Cardiac fibroblast (primary cell): ENCODE data around the gene MBD3L2B.

ENCODE experiments used
- DNase-seq, 2 donors: peaks; one replicate each; pipeline versions ENCODE4 v3.0.0 to v3.0.0-alpha.2; 2010; ENCODE audit warnings: low read depth in 2 of 2
- H3K4me3 ChIP-seq, 2 donors: replicated peaks in 1 of 2; 1 replicate in 1 of 2; 2 replicates in 1 of 2; pipeline ENCODE4 v1.5.1; 2011; ENCODE audit warnings: low read depth in 2 of 2, low read length in 2 of 2, mild to moderate bottlenecking in 2 of 2, moderate library complexity in 1 of 2
- TF ChIP-seq, protein P1 (sequence below): IDR thresholded peaks from one replicate; pipeline ENCODE4 v1.5.1; 2011; ENCODE audit warnings: low read depth, mild to moderate bottlenecking, low read length, inconsistent platforms

The MBD3L2B gene

DNA sequence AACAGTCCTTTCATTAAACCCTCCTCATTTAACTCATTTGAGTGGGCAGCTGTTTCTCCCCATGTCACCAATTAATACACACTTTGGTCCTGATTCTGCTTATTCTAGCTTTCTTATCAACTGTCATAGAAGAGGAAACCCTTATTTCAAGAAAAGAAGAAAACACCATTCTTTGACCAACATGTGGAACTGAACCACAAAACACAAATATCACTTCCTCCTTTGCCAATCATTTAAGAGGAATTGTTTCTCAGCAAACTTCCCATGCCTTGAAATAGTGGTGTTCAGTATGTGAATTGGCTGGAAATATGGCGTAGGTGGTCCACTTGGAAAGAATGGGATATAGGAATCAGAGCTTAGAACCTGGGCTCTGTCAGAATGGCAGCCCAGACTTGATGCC lies 20.4 kb downstream of the MBD3L2B start:
- TF ChIP-seq, protein P1, sequence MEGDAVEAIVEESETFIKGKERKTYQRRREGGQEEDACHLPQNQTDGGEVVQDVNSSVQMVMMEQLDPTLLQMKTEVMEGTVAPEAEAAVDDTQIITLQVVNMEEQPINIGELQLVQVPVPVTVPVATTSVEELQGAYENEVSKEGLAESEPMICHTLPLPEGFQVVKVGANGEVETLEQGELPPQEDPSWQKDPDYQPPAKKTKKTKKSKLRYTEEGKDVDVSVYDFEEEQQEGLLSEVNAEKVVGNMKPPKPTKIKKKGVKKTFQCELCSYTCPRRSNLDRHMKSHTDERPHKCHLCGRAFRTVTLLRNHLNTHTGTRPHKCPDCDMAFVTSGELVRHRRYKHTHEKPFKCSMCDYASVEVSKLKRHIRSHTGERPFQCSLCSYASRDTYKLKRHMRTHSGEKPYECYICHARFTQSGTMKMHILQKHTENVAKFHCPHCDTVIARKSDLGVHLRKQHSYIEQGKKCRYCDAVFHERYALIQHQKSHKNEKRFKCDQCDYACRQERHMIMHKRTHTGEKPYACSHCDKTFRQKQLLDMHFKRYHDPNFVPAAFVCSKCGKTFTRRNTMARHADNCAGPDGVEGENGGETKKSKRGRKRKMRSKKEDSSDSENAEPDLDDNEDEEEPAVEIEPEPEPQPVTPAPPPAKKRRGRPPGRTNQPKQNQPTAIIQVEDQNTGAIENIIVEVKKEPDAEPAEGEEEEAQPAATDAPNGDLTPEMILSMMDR = no peak
- no peak overlapping the region for H3K4me3 ChIP-seq
- no peak for DNase-seq

DNA sequence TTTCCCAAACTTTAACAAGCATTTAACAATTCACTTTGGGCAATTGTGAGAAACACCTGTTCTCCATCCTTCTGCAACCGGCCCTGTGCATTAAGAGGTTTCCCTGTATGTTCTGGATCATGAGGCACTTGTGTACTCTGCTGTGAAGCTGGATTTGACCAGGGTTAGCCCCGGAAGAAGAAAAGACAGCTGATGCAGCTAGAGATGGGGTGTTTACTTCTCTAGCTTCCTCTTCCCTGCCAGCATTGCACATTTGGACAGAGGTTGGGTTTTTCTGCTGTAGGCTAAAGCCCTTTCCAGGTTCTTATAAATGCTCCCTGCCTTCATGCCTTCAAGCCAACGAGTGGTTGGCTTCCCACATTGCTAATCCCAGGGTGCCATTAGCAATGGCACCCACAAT lies 20.9 kb downstream of the MBD3L2B start:
- no peak overlapping the region for H3K4me3 ChIP-seq
- TF ChIP-seq, protein P1 = no peak
- DNase-seq = no peak

DNA sequence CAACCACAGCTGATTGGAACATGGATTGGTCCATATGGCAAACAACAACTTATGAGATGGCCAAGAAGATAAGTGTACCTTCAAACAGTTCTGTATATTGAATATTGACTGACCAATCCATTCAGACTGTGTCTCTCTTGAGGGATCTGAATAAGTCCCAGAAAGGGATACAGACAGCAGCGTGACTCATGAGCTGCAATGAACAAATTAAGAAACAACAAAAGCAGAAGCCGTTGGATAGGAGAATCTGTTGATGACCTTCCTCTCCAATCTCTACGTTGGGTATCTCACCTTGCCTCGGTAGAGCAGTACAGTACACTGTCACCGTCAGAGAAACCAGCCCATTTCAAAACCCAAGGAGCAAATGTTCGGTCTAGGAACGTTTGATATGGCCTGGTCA lies 21.3 kb downstream of the MBD3L2B start:
- DNase-seq = no peak
- no peak overlapping the region for H3K4me3 ChIP-seq
- TF ChIP-seq, protein P1 = no peak

DNA sequence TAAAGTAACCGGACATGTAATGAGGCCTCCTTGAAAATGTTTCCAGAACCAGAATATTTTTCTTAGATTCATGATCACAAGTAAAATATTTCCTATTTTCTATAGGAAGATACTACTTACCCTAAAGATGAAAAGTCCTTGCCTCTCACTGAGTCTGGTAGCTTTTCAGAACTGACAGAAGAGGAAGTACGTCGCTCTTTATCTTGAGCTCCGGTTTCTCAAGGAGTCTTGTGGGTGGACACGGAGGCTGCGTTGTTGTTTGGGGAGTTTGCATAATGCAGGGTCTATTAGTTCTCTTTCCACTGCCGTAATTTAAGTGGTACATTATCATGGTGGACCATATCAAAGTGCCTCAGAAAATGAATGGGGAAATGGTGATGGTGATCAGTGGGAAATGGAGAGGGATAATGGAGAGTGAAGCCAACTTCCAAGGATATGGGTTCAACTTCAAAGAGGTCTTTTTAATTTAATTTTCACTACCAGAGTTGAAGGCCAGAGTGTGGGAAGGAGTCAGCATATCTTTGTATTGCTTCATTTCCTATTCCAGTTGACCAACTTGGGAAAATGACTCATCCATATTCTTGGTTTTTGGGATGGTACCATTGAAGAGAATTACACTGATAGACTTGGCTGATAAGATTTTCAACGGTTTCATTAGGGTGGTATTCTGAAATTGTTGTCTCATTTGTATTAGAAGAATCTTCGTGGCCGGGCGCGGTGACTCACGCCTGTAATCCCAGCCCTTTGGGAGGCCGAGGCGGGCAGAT lies 23.4 kb downstream of the MBD3L2B start:
- DNase-seq = peak in 1 of 2 donors; percentile 45
- TF ChIP-seq, protein P1 = no peak
- H3K4me3 ChIP-seq = no peak overlapping the region

DNA sequence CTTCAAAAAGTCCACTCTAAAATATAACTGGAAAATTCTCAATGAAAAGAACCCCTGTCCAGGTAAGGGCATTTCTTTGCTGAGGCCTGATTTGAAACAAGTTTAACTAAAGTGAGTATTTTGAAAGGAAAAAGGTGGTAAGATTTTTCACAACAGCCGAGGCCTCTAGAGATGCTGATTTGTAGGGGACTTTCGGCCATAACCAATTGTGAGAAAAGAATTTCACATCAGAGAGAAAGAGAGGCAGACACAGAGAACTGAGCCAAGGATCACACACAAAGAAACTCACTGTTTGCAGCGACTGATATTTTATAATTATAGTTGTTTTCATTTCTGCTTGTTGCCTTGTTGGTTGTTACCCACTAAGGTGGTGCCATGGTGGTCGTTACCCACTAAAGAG lies 24.4 kb downstream of the MBD3L2B start:
- DNase-seq = no peak
- TF ChIP-seq, protein P1 = no peak
- H3K4me3 ChIP-seq = no peak overlapping the region

DNA sequence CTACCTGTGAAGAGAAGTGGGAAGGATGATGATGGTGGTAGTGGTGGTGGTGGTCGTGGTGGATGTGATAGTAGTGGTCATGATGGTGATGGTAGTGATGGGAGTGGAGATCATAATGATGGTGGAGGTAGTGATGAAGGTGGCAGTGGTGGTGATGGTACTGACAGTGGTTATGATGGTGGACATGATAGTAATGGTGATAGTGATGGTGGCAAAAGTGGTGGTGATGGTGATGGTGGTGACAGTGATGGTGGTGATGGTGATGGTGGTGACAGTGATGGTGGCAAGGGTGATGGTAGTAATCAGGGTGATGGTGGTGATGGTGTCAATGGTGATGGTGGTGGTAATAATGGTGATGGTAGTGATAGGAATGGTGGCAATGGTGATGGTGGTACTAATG lies 26.2 kb downstream of the MBD3L2B start:
- H3K4me3 ChIP-seq = no peak overlapping the region
- DNase-seq = no peak
- TF ChIP-seq, protein P1 = no peak

DNA sequence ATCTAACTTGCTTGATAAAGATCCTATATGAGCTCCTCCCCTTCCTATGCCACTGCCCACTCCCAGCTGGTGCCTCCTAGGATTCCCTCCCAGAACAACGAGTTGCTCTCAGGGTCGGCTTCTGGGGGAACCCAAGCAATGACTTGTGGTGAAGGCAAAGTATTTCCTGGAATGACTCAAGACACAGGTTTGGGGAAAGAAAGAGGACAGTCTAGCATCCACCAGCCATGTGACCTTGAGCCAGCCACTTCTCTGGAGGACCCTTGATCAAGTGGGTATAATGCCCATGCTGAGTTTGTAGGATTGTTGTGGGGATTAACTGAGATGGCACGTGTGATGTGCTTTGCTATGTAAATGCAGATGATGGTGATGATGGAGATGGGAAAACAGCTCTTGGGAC lies 33.0 kb downstream of the MBD3L2B start:
- no peak overlapping the region for H3K4me3 ChIP-seq
- TF ChIP-seq, protein P1 = no peak
- no peak for DNase-seq
